ENCODE data around the gene TMIGD3. TPM values are rescaled to one million over a fixed set of nuclear protein-coding genes. Genes with fewer than 3 reads are reported as not detected.

The TMIGD3 gene
- total RNA-seq, 1 donor from 2014 or later, result not detected

GRCh38 chr1:111481387-111482221, 21.8 kb downstream of the TMIGD3 start:
- peak; percentile 47 for DNase-seq (ENCODE audit: low read depth, low spot score)
- Mint-ChIP-seq H3K27me3 (ENCODE audit: low read depth) (peaks cover 5% of the 10 kb centered on the region), H3K4me1 (no peaks in the 10 kb centered on the region), H3K36me3 (ENCODE audit: low read depth) (no peaks in the 10 kb centered on the region), H3K4me3 (no peak overlapping the region), H3K27ac (ENCODE audit: unreplicated experiment) (no peak overlapping the region), H3K9me3 (no peaks in the 10 kb centered on the region)
- TF ChIP-seq CTCF (conservative IDR thresholded peaks at IDR 0.05), result peak; percentile 74

- Mint-ChIP-seq H3K9me3 (no peaks in the 10 kb centered on the region), H3K4me3 (no peak overlapping the region), H3K27ac (ENCODE audit: unreplicated experiment) (no peak overlapping the region), H3K36me3 (ENCODE audit: low read depth) (no peaks in the 10 kb centered on the region), H3K27me3 (ENCODE audit: low read depth) (peaks cover 5% of the 10 kb centered on the region), H3K4me1 (no peaks in the 10 kb centered on the region)
- TF ChIP-seq CTCF (conservative IDR thresholded peaks at IDR 0.05), result no peak
- DNase-seq (ENCODE audit: low read depth, low spot score), result no peak
Measured at GRCh38 chr1:111480674-111481073, 22.8 kb downstream of the TMIGD3 start.

- Mint-ChIP-seq H3K4me3 (no peak overlapping the region), H3K4me1 (no peaks in the 10 kb centered on the region), H3K27ac (ENCODE audit: unreplicated experiment) (peak overlapping the region; percentile 5), H3K27me3 (ENCODE audit: low read depth) (peaks cover 5% of the 10 kb centered on the region), H3K9me3 (no peaks in the 10 kb centered on the region), H3K36me3 (ENCODE audit: low read depth) (no peaks in the 10 kb centered on the region)
- DNase-seq (ENCODE audit: low read depth, low spot score), result no peak
- TF ChIP-seq CTCF (conservative IDR thresholded peaks at IDR 0.05), result no peak
Measured at GRCh38 chr1:111476761-111477309, 26.6 kb downstream of the TMIGD3 start.

- H3K36me3 Mint-ChIP-seq (ENCODE audit: low read depth), result no peaks in the 10 kb centered on the region
- H3K9me3 Mint-ChIP-seq, result no peaks in the 10 kb centered on the region
- no peaks in the 10 kb centered on the region for H3K4me1 Mint-ChIP-seq
- H3K27ac Mint-ChIP-seq (ENCODE audit: unreplicated experiment), result no peak overlapping the region
- H3K4me3 Mint-ChIP-seq, result no peak overlapping the region
- TF ChIP-seq CTCF (conservative IDR thresholded peaks at IDR 0.05), result no peak
- peaks cover 3% of the 10 kb centered on the region for H3K27me3 Mint-ChIP-seq (ENCODE audit: low read depth)
- no peak for DNase-seq (ENCODE audit: low read depth, low spot score)
Measured at GRCh38 chr1:111476214-111476613, 27.2 kb downstream of the TMIGD3 start.

GRCh38 chr1:111475701-111476100, 27.7 kb downstream of the TMIGD3 start:
- Mint-ChIP-seq H3K27me3 (ENCODE audit: low read depth) (peaks cover 2% of the 10 kb centered on the region), H3K9me3 (no peaks in the 10 kb centered on the region), H3K4me1 (no peaks in the 10 kb centered on the region), H3K36me3 (ENCODE audit: low read depth) (no peaks in the 10 kb centered on the region), H3K4me3 (no peak overlapping the region), H3K27ac (ENCODE audit: unreplicated experiment) (no peak overlapping the region)
- no peak for TF ChIP-seq CTCF (conservative IDR thresholded peaks at IDR 0.05)
- no peak for DNase-seq (ENCODE audit: low read depth, low spot score)
